H7 (cell line): Measurements from ENCODE around the gene ZFYVE27. TPM values are rescaled to one million over a fixed set of nuclear protein-coding genes. Genes with fewer than 3 reads are reported as not detected.
A peak's percentile ranks its signal among the peaks of the same experiment; 100 is the strongest.

Experiments used
- DNase-seq: peaks from one replicate; pipeline ENCODE4 v3.0.0; 2012
- H3K27me3 ChIP-seq: 2 replicates; pipeline ENCODE4 v1.6.0; 2011; ENCODE audit warnings: mild to moderate bottlenecking, low read length; ENCODE audit not compliant: control insufficient read depth, insufficient read depth
- H3K36me3 ChIP-seq: replicated peaks from 2 replicates; pipeline ENCODE4 v1.5.1; 2011; ENCODE audit warnings: low read length; ENCODE audit not compliant: control insufficient read depth, insufficient read depth
- H3K4me3 ChIP-seq: 2 replicates; pipeline ENCODE4 v1.5.1; 2011; ENCODE audit warnings: low read depth, mild to moderate bottlenecking, control low read depth, low read length, moderate library complexity; ENCODE audit not compliant: insufficient read depth
- total RNA-seq: library from RNA; depleted of rRNA; stranded (reverse); fragments of >200 nt; shearing (Covaris generic); gene quantifications from 2 replicates; pipeline ENCODE4 v1.2.3, GENCODE V29; 2014

The ZFYVE27 gene
- total RNA-seq, 1 experiment from 2014 or later: 19.2 TPM

DNA sequence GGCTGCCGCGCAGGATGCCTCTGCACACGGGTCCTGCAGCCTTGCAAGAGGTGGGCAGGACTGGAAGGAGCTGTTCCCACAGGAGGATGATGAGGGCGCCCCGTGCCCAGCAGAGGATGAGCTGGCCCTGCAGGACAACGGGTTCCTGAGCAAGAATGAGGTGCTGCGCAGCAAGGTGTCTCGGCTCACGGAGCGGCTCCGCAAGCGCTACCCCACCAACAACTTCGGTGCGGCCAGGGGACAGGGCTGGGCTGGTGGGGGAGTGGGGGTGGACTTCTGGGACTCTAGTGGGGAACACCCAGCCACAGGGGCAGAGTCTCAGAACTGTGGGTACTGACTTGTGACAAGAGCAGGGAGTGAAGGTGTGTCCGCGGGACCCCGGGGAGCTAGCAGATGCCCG lies 16.0 kb downstream of the ZFYVE27 start:
- no peak for DNase-seq
- H3K4me3 ChIP-seq: no peak overlapping the region
- H3K36me3 ChIP-seq: peaks cover 28% of the 10 kb centered on the region
- H3K27me3 ChIP-seq: no peaks in the 10 kb centered on the region

DNA sequence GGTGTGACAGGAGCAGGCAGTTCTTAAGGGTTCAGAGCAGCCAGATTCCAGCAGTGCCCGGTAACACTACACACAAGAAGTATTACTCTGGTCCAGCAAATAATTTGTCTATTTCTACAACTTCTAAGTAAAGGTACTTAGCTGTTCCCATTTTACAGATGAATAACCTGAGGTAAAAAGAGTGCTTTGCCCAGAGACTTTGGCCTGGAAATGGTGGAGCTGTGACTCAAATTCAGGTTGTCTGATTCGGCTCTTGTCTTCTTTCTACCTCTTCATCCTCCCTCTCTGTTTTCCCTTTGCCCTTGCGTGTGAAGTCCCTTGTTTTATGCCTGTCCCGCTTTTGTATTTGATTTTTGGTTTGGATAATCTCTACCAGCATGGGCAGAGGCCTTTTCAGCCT lies 17.8 kb downstream of the ZFYVE27 start:
- DNase-seq: no peak
- peaks cover 24% of the 10 kb centered on the region for H3K36me3 ChIP-seq
- H3K27me3 ChIP-seq: no peaks in the 10 kb centered on the region
- H3K4me3 ChIP-seq: no peak overlapping the region

DNA sequence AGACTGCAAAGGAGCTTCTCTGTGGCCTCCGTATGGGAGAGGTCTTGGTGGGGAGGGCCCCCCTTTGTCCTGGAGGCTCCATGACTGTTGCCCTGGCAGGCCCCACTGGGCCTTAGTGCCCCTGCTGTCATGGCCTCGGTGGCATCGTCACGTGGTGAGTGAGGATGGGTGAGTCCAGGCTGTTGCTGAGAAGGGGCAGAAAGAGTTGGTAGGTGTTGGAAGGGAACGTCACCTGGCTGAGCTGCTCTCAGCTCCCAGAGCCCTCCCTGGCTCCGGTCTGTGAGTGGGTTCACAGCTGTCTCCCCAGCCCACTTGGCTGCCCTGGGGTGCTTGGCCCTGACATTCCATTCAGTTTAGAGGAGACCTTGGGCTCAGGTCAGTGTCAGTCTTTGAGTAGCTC lies 18.8 kb downstream of the ZFYVE27 start:
- no peak for DNase-seq
- peaks cover 25% of the 10 kb centered on the region for H3K36me3 ChIP-seq
- H3K4me3 ChIP-seq: no peak overlapping the region
- no peaks in the 10 kb centered on the region for H3K27me3 ChIP-seq

DNA sequence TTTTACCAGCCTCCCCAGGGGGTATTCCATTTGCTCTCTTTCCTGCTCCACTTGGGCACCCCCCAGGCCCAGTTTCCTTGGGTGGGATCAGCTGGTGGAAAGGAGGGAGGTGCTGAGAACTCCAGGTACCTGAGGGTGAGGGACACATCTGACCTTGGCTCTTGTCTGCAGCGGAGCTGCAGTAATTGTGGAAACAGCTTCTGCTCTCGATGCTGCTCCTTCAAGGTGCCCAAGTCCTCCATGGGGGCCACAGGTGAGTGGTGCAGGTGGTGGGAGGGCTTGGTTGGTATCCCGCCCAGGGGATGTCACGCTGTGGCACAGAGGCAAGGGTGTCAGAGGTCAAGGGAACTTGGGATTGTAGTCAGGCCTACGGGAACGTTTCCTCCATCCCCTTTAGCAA lies 20.5 kb downstream of the ZFYVE27 start:
- H3K36me3 ChIP-seq: peaks cover 21% of the 10 kb centered on the region
- DNase-seq: no peak
- H3K4me3 ChIP-seq: no peak overlapping the region
- no peaks in the 10 kb centered on the region for H3K27me3 ChIP-seq

DNA sequence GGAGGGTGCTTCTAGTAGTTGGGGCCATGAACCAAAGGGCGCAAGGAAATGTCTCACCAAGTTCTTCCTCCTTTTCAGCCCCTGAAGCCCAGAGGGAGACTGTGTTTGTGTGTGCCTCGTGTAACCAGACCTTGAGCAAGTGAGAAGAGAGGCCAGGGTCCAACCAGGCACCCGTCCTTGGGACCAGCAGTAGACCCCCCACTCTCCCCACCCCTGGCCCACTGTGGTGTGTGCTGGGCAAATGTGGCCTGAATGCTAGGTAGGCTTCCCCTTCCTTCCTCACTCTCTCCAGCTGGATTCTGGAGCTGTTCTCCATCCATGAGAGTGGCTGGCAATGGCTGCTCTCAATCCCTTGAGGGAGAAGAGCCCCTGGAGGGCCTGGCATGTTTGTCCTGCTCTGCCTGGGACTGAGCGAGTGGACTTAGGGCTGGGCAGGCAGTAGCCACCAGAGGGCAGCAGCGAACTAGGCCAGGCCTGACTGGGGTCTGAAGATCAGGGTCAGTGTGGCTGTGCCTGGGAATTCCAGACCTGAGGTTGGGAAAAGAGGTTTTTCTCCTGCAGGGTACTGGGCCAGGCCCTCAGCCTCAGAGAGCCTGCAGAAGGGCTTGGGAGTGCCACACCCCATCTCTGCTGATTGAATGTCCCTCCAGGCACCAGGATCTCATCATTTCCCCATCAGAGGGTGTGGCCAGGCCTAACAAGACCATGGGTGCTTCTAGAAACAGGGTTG lies 22.4 kb downstream of the ZFYVE27 start:
- H3K4me3 ChIP-seq: no peak overlapping the region
- peaks cover 14% of the 10 kb centered on the region for H3K36me3 ChIP-seq
- H3K27me3 ChIP-seq: no peaks in the 10 kb centered on the region

DNA sequence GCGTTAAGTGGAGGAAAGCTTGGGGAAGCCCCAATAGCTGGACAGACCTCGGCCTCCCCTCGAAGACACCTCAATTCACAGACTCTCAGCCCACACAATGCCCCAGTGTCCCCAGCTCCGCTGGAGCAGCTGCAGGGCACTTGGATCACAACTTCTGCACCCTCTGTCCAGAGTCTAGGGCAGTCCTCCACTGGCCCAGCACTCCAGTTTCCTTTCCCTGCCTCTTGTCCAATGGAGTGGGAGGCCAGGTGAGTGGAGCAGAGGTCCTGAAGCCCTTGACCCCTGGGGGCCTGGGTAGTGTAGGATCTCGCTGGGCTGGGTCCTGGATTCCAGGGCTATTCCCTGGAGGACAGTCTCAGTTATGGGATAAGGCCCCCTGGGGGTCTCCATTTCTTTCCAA lies 23.0 kb downstream of the ZFYVE27 start:
- no peaks in the 10 kb centered on the region for H3K27me3 ChIP-seq
- no peak overlapping the region for H3K4me3 ChIP-seq
- H3K36me3 ChIP-seq: peaks cover 10% of the 10 kb centered on the region
- DNase-seq: no peak

More for the DNA sequence above, 22.4 kb downstream of the ZFYVE27 start:
- DNase-seq: peak; percentile 96

DNA sequence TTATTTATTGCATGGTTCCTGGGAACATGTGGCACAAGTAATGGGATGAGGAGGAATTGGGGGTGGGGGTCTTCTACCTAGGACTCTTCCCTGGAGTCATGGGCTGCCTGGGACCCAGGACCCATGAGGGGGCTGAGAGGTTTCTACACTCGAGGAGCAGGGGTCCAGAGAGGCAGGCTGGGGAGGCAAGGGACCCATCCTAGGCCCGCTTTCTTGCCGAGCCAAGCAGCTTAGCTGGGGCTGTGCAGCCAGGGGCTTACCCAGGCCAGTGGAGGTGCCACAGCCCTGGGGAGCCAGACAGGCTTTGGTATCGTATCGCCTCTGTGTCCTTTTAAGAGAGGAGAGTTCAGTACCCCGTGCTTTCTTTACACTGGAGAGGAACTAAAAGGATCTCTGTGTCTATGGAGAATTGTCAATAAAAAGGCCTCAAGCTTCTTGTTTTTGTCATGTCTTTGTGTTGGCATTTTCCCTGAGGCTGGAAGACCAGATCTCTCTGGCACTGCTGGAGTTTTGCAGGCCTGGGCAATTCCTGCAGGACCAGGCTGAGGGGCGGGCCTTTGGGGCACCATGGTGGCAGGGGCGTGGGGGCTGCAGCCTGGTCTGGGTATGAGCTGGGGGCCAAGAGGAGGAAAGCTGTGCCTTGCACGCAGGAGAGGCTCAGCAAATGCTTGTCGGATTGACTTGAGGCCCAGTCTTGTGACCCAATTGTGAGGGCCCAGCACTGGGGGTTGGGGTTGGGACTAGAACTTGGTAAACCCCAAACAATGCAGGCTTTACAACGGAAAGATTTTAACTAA lies 23.7 kb downstream of the ZFYVE27 start:
- Histone ChIP-seq H3K4me3 (no peak overlapping the region), H3K36me3 (peaks cover 9% of the 10 kb centered on the region), H3K27me3 (no peaks in the 10 kb centered on the region)
- no peak for DNase-seq

DNA sequence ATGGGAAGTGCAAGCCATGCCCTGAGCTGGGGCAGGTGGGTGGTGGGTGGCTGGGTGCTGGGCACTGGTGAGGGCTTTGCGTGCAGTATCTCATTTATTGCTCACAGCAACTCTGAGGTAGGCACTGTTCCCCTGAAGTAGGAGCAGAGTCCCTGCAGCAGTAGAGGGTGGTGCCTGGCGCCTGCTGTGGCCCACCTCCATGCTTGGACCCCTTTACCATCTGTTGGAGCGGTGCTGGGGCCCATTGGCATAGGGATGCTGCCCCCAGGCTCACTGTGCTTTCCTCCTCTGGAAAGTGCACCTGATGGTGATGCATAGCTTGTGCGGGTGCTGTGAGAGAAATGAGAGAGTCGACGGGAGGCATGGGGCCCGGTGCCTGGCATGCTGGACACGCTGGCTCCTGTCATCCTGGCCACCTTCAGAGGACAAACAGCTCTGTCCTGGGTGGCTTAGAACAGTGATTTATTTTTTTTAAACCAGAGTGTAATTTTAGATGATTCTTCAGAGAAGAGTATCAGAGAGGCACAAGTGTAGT lies 24.5 kb downstream of the ZFYVE27 start:
- no peaks in the 10 kb centered on the region; the same call in 1 of the 2 replicates for H3K27me3 ChIP-seq
- DNase-seq: no peak
- H3K36me3 ChIP-seq: peaks cover 7% of the 10 kb centered on the region
- H3K4me3 ChIP-seq: no peak overlapping the region

DNA sequence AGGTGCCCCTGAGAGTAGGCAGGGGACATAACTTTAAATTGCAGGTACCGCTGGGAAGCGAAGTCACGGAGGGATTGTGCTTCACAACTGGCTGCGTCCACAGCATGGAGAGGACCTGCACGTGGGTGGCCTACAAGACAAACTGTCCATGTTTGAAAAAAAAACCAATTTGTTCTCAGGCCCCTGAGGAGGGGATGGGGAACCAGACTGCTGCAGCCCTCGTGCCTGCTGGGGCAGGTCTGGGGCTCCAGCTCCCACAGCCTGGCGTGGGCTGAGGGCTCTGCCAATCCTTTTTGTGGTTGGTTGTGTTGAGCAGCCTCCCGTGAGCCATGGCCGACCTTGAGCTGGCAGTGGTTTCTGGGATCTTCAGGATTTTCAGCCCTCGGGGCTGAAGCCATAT lies 25.1 kb downstream of the ZFYVE27 start:
- Histone ChIP-seq H3K4me3 (no peak overlapping the region), H3K27me3 (no peaks in the 10 kb centered on the region; the same call in 1 of the 2 replicates), H3K36me3 (peaks cover 7% of the 10 kb centered on the region)
- peak; percentile 50 for DNase-seq

DNA sequence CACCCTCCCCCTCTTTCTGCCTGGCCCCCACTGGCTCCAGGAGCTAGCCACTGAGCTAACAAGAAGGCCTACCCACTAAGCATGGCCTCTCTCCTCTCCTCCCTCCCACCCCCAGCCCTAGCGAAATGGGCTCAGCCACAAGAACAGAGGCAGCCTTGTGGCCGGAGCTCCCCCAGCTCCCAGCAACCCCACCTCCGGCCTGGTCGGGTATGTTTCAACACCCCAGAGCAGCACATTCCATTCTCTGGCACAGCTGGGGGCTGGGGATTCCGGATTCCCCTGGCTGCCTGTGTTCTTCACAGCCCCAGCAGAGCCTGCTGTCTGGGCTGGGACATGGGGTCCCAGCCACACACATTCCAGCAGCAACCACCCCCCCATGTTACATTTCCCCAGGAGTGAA lies 25.9 kb downstream of the ZFYVE27 start:
- peak; percentile 95 for DNase-seq

DNA sequence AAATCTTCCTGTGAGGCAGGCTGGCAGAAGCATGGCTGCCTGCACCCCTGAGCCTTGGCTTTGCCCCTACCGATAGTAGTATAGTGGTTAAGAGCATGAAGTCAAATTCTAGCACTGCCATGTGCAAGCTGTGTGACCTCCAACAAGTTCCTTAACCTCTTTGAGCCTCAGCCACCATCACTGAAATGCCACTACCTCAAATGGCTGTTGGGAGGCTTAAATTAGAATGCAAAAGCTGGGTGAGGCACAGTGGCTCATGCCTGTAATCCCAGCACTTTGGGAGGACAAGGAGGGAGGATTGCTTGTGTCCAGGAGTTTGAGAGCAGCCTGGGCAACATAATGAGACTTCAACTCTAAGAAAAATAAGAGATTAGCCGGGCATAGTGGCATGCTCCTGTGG lies 26.5 kb downstream of the ZFYVE27 start:
- peaks cover 3% of the 10 kb centered on the region; the same call in 1 of the 2 replicates for H3K27me3 ChIP-seq
- no peak for DNase-seq
- peaks cover 5% of the 10 kb centered on the region for H3K36me3 ChIP-seq
- no peak overlapping the region for H3K4me3 ChIP-seq

More for the DNA sequence above, 25.9 kb downstream of the ZFYVE27 start:
- Histone ChIP-seq H3K36me3 (peaks cover 5% of the 10 kb centered on the region), H3K27me3 (no peaks in the 10 kb centered on the region; the same call in 1 of the 2 replicates), H3K4me3 (no peak overlapping the region)

DNA sequence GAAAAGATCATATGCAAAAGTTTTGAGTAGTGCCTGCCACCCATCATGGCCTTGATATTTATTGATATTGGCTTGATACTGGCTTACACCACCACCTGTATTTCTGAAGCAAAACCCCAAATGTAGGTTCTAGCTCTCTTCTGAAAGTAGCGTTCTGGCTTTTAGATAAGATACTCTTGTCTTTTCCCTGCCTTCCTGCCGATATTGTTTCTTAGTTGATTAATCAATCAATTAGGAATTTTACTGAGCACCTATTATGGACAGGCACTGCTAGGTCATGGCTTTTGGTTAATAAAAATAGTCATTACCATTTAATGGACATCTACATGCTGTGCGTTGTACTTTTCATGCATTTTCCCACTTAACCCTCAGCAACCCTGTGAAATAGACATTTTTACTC lies 27.0 kb downstream of the ZFYVE27 start:
- peaks cover 5% of the 10 kb centered on the region for H3K36me3 ChIP-seq
- DNase-seq: no peak
- H3K4me3 ChIP-seq: no peak overlapping the region
- peaks cover 5% of the 10 kb centered on the region for H3K27me3 ChIP-seq

DNA sequence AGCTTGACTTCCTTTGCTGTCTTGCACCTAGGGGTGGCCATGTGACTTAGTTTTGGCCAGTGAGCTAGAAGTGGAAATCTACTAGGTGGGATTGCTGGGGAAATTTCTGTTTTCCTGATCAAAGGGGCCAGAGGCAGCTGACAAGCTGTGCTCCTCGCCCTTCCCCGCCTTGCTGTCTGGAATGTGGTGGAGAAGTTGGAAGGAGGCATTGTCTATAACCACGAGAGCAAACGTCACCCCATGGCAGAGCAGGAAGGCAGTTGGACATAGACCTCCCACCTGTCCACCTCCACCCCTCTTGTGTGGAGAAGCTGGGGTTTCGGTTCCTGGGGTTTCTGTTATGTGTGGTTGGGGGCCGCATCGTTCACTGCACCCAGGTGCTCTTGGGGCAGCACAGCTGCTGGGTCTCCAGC lies 27.6 kb downstream of the ZFYVE27 start:
- H3K27me3 ChIP-seq: peaks cover 9% of the 10 kb centered on the region
- no peak overlapping the region for H3K4me3 ChIP-seq
- DNase-seq: no peak
- H3K36me3 ChIP-seq: peaks cover 5% of the 10 kb centered on the region

DNA sequence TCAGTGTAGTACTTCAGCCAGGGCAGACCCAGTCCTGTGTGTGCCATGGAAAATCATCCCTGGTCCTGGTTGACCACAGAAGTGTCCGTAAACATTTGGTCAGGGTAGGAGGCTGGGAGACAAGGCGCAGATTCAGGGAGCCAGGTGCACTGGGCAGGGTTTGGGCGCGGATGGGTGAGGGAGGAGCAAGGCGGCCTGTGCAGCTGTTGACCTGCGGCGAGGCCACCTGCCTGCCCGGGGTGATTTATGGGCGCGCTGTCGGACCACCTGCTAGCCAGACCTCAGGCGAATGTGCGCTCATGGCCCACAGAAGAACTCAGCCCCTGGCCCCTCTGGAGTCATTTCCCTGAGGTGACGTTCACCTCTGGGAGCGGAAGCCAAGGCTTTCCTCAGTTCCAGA lies 28.3 kb downstream of the ZFYVE27 start:
- Histone ChIP-seq H3K4me3 (no peak overlapping the region), H3K36me3 (no peaks in the 10 kb centered on the region), H3K27me3 (peaks cover 15% of the 10 kb centered on the region)
- no peak for DNase-seq
